Measurements from ENCODE around the gene DYRK4.

GRCh38 chr12:4564818-4565217 is 2.8 kb downstream of the DYRK4 start:
- TF ChIP-seq POLR2A (IDR thresholded peaks at IDR 0.05; ENCODE audit: low read depth, low read length) (no peak), POLR2AphosphoS5 (IDR thresholded peaks at IDR 0.05; ENCODE audit: low read depth, low read length) (no peak)
